ENCODE results near the gene LAPTM5.

LAPTM5 gene

GRCh38 chr1:30745156-30745833 lies 12.3 kb downstream of the LAPTM5 start:
- in situ Hi-C loops (cut with MboI; ENCODE audit: low sequenced_read_pairs), result no loop called here

GRCh38 chr1:30744060-30744756 lies 13.4 kb downstream of the LAPTM5 start:
- in situ Hi-C loops (cut with MboI; ENCODE audit: low sequenced_read_pairs), result no loop called here

- in situ Hi-C loops (cut with MboI; ENCODE audit: low sequenced_read_pairs), result no loop called here
These were observed 14.0 kb downstream of the LAPTM5 start for GRCh38 chr1:30743584-30744059.

- in situ Hi-C loops (cut with MboI; ENCODE audit: low sequenced_read_pairs), result no loop called here
These were observed 14.5 kb downstream of the LAPTM5 start for GRCh38 chr1:30742963-30743559.

GRCh38 chr1:30742300-30742962 lies 15.1 kb downstream of the LAPTM5 start:
- in situ Hi-C loops (cut with MboI; ENCODE audit: low sequenced_read_pairs), result no loop called here

GRCh38 chr1:30741239-30741894 lies 16.2 kb downstream of the LAPTM5 start:
- in situ Hi-C loops (cut with MboI; ENCODE audit: low sequenced_read_pairs), result no loop called here

GRCh38 chr1:30740251-30741238 lies 17.0 kb downstream of the LAPTM5 start:
- in situ Hi-C loops (cut with MboI; ENCODE audit: low sequenced_read_pairs), result no loop called here

GRCh38 chr1:30739601-30740000 lies 18.0 kb downstream of the LAPTM5 start:
- in situ Hi-C loops (cut with MboI; ENCODE audit: low sequenced_read_pairs), result no loop called here

GRCh38 chr1:30738715-30739559 lies 18.6 kb downstream of the LAPTM5 start:
- in situ Hi-C loops (cut with MboI; ENCODE audit: low sequenced_read_pairs), result no loop called here

- in situ Hi-C loops (cut with MboI; ENCODE audit: low sequenced_read_pairs), result no loop called here
These were observed 19.4 kb downstream of the LAPTM5 start for GRCh38 chr1:30738040-30738714.

- in situ Hi-C loops (cut with MboI; ENCODE audit: low sequenced_read_pairs), result no loop called here
These were observed 20.1 kb downstream of the LAPTM5 start for GRCh38 chr1:30737357-30738039.

GRCh38 chr1:30735668-30736498 lies 21.7 kb downstream of the LAPTM5 start:
- in situ Hi-C loops (cut with MboI; ENCODE audit: low sequenced_read_pairs), result no loop called here

GRCh38 chr1:30735124-30735523 lies 22.4 kb downstream of the LAPTM5 start:
- in situ Hi-C loops (cut with MboI; ENCODE audit: low sequenced_read_pairs), result no loop called here

- in situ Hi-C loops (cut with MboI; ENCODE audit: low sequenced_read_pairs), result no loop called here
These were observed 23.0 kb downstream of the LAPTM5 start for GRCh38 chr1:30734580-30734979.

- in situ Hi-C loops (cut with MboI; ENCODE audit: low sequenced_read_pairs), result no loop called here
These were observed 23.5 kb downstream of the LAPTM5 start for GRCh38 chr1:30734106-30734505.

GRCh38 chr1:30733493-30733892 lies 24.1 kb downstream of the LAPTM5 start:
- in situ Hi-C loops (cut with MboI; ENCODE audit: low sequenced_read_pairs), result no loop called here

Data from HL-60/S4 treated with retinoic acid at 250 ng/mL for 4 days and 3 days (cell line).